Measurements from ENCODE around the gene SLC35A2.

Gene SLC35A2

DNA sequence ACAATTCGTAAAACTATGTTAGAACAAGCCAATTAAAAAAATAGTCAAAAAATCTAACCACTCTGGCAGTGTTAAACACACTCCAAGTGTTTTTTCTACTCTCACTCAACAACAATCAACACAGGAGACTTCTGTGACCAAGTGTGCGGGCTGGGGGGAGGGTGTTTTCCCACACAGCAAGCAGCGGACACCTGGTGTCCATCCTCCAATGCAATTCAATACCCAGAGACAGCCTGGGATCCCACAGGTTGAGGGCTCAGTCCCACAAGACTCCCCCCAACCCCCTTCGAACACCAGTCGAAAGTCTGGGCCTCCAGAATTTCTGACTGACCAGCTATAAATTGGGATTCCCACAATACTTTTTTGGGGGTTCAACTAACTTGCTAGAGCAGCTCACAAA, 15.7 kb upstream of the SLC35A2 start:
- no peak for DNase-seq

GRCh38 chrX:48924270-48924669, 12.8 kb upstream of the SLC35A2 start:
- DNase-seq, result no peak

GRCh38 chrX:48923771-48924170, 12.3 kb upstream of the SLC35A2 start:
- DNase-seq, result no peak

DNA sequence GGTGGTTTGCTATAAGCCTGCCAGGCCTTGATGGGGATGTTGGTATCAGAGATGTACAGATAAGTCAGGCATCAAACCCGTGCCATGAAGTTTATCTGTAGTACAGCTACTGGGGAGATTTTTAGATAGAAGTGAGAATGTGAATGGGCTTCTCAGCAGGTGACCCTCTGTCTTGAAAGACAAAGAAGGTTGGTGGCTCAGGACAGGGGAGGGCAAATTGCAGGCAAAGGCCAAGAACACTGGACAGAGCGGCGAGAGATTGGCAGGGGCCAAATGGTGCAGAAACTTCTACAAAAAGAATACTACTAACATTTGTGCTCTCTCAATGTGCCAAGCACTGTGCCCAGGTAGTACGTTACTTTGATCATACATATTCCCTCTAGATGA, 9.3 kb upstream of the SLC35A2 start:
- no peak for DNase-seq

DNA sequence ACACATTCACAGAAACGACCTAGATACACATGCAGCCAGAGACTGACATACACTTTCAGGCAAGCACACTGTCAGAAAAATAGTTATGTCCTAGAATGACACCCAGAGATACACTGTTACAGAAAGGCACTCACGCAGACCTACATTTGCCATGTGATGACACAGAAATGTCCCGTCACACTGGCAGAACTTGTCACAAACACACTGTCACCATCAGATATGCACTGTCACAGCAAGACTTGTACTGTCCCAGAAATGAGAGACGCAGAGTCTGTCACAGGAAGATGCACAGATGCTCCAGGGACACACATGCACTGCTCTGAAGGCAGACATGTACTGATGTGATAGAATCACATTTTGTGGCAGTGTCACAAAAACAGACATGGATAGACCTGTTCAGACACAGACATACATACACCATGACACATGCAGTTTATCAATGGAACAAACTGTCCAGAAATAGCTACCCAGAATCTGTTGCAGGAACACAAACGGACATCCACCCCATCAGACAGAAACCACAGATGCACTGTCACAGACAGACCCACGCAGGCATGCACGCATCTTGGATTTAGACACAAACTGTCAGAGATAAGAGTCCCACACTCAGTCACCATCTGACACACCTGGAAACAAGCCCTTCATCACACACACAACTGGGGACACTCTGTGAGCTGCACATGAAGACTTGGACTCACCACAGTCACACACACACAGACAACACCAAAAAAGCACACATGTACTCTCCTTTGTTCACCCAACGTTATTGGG, 8.7 kb upstream of the SLC35A2 start:
- DNase-seq, result no peak

DNA sequence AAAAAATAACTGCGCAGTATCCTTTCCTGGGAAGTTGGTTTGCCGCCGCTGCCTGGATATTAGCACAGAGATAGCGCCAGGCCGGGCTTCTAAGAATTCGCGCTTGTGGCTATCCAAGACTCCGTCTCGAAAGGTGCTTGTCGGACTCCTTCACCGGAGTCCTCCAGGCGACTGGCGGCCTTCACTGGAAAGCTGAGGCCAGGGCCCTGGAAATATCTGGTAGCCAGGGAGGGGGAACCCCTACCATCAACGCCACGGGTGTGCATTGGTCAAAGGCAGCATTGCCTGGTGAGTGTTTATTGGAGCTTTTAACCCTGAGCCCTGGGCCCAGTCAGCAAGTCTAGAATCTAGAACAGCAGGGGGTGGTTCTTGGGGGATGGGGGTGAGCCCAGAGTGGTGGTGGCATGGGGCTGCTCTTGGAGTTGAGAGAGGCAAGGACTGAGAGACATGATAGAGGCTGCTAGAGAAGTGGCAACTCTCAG, 8.0 kb upstream of the SLC35A2 start:
- no peak for DNase-seq

GRCh38 chrX:48918643-48919340, 7.3 kb upstream of the SLC35A2 start, which contains the start of gene PIM2:
Gene PIM2 (minus strand): TSS chrX:48919024. CDS start chrX:48918834, 190 bp downstream.
- DNase-seq, result peak; percentile 88 to 91

- no peak for DNase-seq
Observed at GRCh38 chrX:48918301-48918642, 6.8 kb upstream of the SLC35A2 start.

GRCh38 chrX:48917139-48918001, 5.9 kb upstream of the SLC35A2 start:
- DNase-seq, result peak; percentile 83 to 84

DNA sequence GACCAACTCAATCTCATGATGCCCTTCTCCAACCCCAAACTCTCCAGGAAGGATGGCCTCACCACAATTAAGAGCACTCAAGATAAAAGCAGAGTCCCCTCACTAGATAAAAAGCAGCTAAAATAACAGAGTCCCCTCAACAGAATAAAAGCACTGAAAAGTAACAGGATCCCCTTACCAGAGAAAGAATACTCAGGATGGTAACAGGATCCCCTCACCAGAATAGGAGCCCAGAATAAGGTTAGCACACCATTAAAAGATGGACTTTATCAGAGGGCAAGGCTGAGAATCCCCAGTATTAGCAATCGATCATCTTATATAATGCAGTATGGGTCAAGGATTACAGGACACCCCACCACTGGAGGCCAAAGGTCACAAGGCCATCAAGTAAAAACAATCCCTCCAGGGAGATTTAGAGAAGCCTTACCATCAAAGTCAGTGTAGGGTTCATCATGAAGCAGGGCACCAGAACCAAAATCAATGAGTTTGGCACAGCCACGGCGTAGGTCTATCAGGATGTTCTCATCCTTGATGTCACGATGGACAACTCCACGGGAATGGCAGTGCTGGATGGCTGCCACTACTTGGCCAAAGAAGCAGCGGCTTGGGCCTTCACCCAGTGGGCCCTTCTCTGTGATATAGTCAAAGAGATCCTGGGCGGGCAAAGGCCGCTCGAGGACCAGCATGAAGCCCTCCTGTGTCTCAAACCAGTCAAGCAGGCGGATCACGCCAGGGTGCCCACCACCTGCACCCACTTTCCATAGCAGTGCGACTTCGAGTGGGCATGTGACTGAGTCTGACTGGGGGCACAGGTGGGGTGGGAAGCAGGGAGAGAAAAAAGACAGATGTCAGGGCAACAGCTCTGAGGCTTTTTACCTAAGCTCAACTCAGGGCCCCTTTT, 3.4 kb upstream of the SLC35A2 start:
- no peak for DNase-seq

- no peak for DNase-seq
Observed at GRCh38 chrX:48913605-48914366, 2.3 kb upstream of the SLC35A2 start.

DNA sequence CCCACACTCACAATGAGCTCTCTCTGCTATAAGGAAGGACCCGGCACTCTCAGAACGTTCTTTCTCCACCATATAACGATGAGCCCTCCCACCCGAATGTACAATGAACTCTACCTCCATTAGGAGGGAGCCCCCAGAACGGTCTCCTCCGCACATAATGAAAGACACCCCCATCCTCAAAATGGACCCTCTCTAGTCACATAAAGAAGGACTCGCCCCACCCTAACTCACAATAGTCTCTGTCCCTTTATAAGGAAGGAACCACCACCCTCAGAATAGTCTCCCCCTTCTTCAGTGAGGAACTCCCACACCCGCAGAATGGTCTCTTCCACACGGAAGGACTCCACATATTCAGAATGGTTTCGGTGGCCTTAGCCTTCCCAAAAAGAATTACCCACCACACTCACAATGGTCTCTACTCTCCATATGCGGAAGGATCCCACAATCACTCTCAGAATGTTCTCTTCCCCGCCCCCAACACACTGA, 477 bp downstream of the SLC35A2 start:
- no peak for DNase-seq

DNA sequence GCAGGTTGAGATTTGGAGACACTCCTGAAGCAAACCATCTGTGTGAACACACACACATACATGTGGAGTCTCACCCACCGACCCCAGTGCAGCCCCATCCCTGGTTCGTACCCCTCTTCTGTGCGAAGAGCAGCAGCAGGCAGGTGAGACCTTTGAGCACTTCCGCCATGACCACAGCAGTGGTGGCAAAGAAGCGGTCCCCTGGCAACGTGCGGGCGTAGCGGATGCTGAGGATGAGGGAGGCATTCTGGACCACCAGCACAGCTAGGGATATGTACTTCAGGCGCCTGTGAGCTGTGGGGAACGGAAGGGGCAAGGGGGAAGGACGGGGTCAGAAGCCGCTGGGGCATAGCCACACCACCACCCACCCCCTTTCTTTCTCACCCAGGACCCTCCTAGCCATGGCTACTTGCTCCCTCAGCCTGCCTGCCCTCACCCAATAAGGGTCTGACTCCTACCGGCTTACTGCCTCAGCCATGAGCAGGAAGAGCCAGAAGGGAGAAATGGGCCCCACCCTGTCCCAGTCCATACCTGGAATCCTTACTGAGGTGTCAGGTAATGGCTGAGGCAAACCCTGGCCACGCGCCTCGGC, 1.6 kb downstream of the SLC35A2 start:
- DNase-seq, result no peak

DNA sequence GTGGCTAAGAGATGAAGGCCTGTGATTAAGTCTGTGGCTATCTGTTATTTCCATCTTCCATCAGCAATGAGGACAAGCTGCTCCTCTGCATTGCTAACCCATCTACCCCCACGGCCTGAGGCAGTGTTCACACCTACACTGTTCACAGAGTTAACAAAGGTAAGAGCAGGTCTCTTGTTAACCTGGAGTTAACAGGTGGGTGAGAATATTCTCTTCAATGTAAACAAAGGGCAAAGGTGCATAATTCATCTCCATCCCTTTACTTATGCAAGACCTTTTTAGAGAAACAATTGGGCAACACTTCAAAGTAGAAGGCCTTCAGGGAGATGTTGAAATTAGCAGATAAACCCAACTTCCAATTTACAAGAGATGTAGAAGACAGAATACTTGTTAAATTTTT, 2.8 kb downstream of the SLC35A2 start:
- no peak for DNase-seq

DNA sequence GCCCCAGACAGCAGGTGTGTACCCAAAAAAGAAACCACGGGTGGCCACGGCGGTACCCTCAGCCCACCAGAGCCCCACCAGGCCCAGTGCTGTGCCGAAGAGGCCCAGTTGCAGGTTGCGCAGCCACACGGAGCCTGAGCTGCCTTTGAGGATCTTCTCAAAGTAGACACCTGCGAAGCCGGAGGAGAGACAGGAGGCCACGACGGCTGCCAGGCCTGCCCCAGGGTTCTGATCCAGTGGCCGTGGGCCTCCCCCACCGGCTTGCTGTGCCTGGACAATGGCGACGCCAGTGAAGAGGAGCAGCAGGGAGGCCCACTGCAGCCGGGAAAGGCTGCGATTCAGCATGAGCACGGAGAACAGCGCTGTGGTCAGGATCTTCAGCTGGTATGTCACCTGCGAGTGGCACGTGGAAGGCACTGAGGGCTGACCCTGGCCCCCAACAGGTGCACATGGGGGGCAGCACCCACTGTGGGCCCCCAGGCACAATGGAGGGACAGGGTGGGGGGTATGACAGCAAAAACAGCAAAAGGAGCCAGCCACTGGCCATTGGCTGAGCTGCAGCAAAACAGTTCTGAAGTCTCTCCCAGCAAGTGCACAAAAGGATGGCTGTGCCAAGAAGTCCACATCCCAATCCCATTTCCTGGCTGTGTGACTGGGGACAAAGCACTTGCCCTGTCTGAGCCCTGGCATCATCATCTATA, 6.2 kb downstream of the SLC35A2 start:
- DNase-seq, result no peak

GRCh38 chrX:48904626-48905025, 6.8 kb downstream of the SLC35A2 start:
- no peak for DNase-seq

- no peak for DNase-seq
Observed at GRCh38 chrX:48904180-48904579, 7.3 kb downstream of the SLC35A2 start.

GRCh38 chrX:48903290-48903689, 8.2 kb downstream of the SLC35A2 start:
- no peak for DNase-seq

GRCh38 chrX:48902776-48903175, 8.7 kb downstream of the SLC35A2 start:
- no peak for DNase-seq

- no peak for DNase-seq
Observed at GRCh38 chrX:48902135-48902534, 9.3 kb downstream of the SLC35A2 start.
